T-helper 2 cell treated with Interferon-gamma antibody and Interleukin-4, amounts not matched to agents 5 μg/mL and 100 μg/mL, for 36 hours (primary cell): ENCODE data around the gene ARHGAP1.
A peak's percentile ranks its signal among the peaks of the same experiment; 100 is the strongest.

Experiments used
- DNase-seq: peaks from one replicate; pipeline ENCODE4 v3.0.0; 2021; ENCODE audit warnings: low spot score
- H3K27ac Mint-ChIP-seq: one replicate; pipeline ENCODE4 v1.8.0; 2021; ENCODE audit warnings: mild to moderate bottlenecking, mixed read lengths
- H3K27me3 Mint-ChIP-seq: one replicate; pipeline ENCODE4 v1.8.0; 2021; ENCODE audit warnings: low read depth, mixed read lengths
- H3K36me3 Mint-ChIP-seq: one replicate; pipeline ENCODE4 v1.8.0; 2021; ENCODE audit warnings: low read depth, mixed read lengths
- H3K4me1 Mint-ChIP-seq: one replicate; pipeline ENCODE4 v1.8.0; 2021; ENCODE audit warnings: low read depth, mixed read lengths
- H3K4me3 Mint-ChIP-seq: one replicate; pipeline ENCODE4 v1.8.0; 2022; ENCODE audit warnings: mild to moderate bottlenecking, moderate library complexity, mixed read lengths
- H3K9me3 Mint-ChIP-seq: one replicate; pipeline ENCODE4 v1.8.0; 2021; ENCODE audit warnings: mixed read lengths

ARHGAP1 gene

GRCh38 chr11:46694072-46694471, 6.3 kb downstream of the ARHGAP1 start:
- peaks cover 14% of the 10 kb centered on the region for H3K4me1 Mint-ChIP-seq
- H3K36me3 Mint-ChIP-seq: peaks cover 32% of the 10 kb centered on the region
- no peak overlapping the region for H3K4me3 Mint-ChIP-seq
- no peak overlapping the region for H3K27ac Mint-ChIP-seq
- no peaks in the 10 kb centered on the region for H3K9me3 Mint-ChIP-seq
- DNase-seq: no peak
- H3K27me3 Mint-ChIP-seq: no peaks in the 10 kb centered on the region

GRCh38 chr11:46693597-46694012, 6.8 kb downstream of the ARHGAP1 start:
- Mint-ChIP-seq H3K27ac (no peak overlapping the region), H3K27me3 (no peaks in the 10 kb centered on the region), H3K9me3 (no peaks in the 10 kb centered on the region), H3K4me1 (peaks cover 10% of the 10 kb centered on the region), H3K4me3 (no peak overlapping the region), H3K36me3 (peaks cover 32% of the 10 kb centered on the region)
- DNase-seq: no peak

- DNase-seq: no peak
- Mint-ChIP-seq H3K27me3 (no peaks in the 10 kb centered on the region), H3K36me3 (peaks cover 39% of the 10 kb centered on the region), H3K4me3 (no peak overlapping the region), H3K27ac (no peak overlapping the region), H3K9me3 (no peaks in the 10 kb centered on the region), H3K4me1 (peaks cover 3% of the 10 kb centered on the region)
Observed at GRCh38 chr11:46692450-46692849, 8.0 kb downstream of the ARHGAP1 start.

GRCh38 chr11:46690702-46691101, 9.7 kb downstream of the ARHGAP1 start:
- Mint-ChIP-seq H3K4me3 (no peak overlapping the region), H3K27me3 (no peaks in the 10 kb centered on the region), H3K27ac (no peak overlapping the region), H3K9me3 (no peaks in the 10 kb centered on the region), H3K4me1 (peaks cover 3% of the 10 kb centered on the region), H3K36me3 (peaks cover 41% of the 10 kb centered on the region)
- no peak for DNase-seq

GRCh38 chr11:46686886-46687795, 13.3 kb downstream of the ARHGAP1 start:
- DNase-seq: no peak
- no peaks in the 10 kb centered on the region for H3K9me3 Mint-ChIP-seq
- no peaks in the 10 kb centered on the region for H3K27me3 Mint-ChIP-seq
- H3K27ac Mint-ChIP-seq: peak overlapping the region; percentile 20
- H3K36me3 Mint-ChIP-seq: peaks cover 35% of the 10 kb centered on the region
- no peak overlapping the region for H3K4me3 Mint-ChIP-seq
- no peaks in the 10 kb centered on the region for H3K4me1 Mint-ChIP-seq

- H3K9me3 Mint-ChIP-seq: no peaks in the 10 kb centered on the region
- peaks cover 37% of the 10 kb centered on the region for H3K36me3 Mint-ChIP-seq
Observed at GRCh38 chr11:46684367-46684766, 16.1 kb downstream of the ARHGAP1 start.

GRCh38 chr11:46682773-46683752, 17.4 kb downstream of the ARHGAP1 start:
- Mint-ChIP-seq H3K27ac (no peak overlapping the region), H3K27me3 (no peaks in the 10 kb centered on the region), H3K36me3 (peaks cover 38% of the 10 kb centered on the region), H3K9me3 (no peaks in the 10 kb centered on the region), H3K4me3 (no peak overlapping the region), H3K4me1 (no peaks in the 10 kb centered on the region)
- DNase-seq: no peak

More at GRCh38 chr11:46684367-46684766, 16.1 kb downstream of the ARHGAP1 start:
- no peaks in the 10 kb centered on the region for H3K4me1 Mint-ChIP-seq
- no peak overlapping the region for H3K4me3 Mint-ChIP-seq
- DNase-seq: no peak
- H3K27ac Mint-ChIP-seq: no peak overlapping the region
- H3K27me3 Mint-ChIP-seq: no peaks in the 10 kb centered on the region

GRCh38 chr11:46681814-46682213, 18.6 kb downstream of the ARHGAP1 start:
- no peaks in the 10 kb centered on the region for H3K27me3 Mint-ChIP-seq
- H3K9me3 Mint-ChIP-seq: no peaks in the 10 kb centered on the region
- no peak for DNase-seq
- H3K4me1 Mint-ChIP-seq: peaks cover 3% of the 10 kb centered on the region
- H3K36me3 Mint-ChIP-seq: peaks cover 37% of the 10 kb centered on the region
- no peak overlapping the region for H3K27ac Mint-ChIP-seq
- H3K4me3 Mint-ChIP-seq: no peak overlapping the region

GRCh38 chr11:46680815-46681214, 19.6 kb downstream of the ARHGAP1 start:
- H3K36me3 Mint-ChIP-seq: peaks cover 39% of the 10 kb centered on the region
- no peaks in the 10 kb centered on the region for H3K9me3 Mint-ChIP-seq
- peaks cover 8% of the 10 kb centered on the region for H3K4me1 Mint-ChIP-seq
- H3K27me3 Mint-ChIP-seq: no peaks in the 10 kb centered on the region
- no peak for DNase-seq
- H3K27ac Mint-ChIP-seq: no peak overlapping the region
- no peak overlapping the region for H3K4me3 Mint-ChIP-seq

- no peak overlapping the region for H3K27ac Mint-ChIP-seq
- peaks cover 8% of the 10 kb centered on the region for H3K4me1 Mint-ChIP-seq
- no peak overlapping the region for H3K4me3 Mint-ChIP-seq
- peaks cover 39% of the 10 kb centered on the region for H3K36me3 Mint-ChIP-seq
- no peaks in the 10 kb centered on the region for H3K9me3 Mint-ChIP-seq
- DNase-seq: no peak
- H3K27me3 Mint-ChIP-seq: no peaks in the 10 kb centered on the region
Observed at GRCh38 chr11:46680164-46680760, 20.2 kb downstream of the ARHGAP1 start.

- H3K27me3 Mint-ChIP-seq: no peaks in the 10 kb centered on the region
- H3K9me3 Mint-ChIP-seq: no peaks in the 10 kb centered on the region
- no peak for DNase-seq
- H3K27ac Mint-ChIP-seq: no peak overlapping the region
- no peak overlapping the region for H3K4me3 Mint-ChIP-seq
- peaks cover 13% of the 10 kb centered on the region for H3K4me1 Mint-ChIP-seq
- H3K36me3 Mint-ChIP-seq: peaks cover 37% of the 10 kb centered on the region
Observed at GRCh38 chr11:46679241-46680163, 20.9 kb downstream of the ARHGAP1 start.

GRCh38 chr11:46678741-46679130, 21.7 kb downstream of the ARHGAP1 start:
- Mint-ChIP-seq H3K9me3 (no peaks in the 10 kb centered on the region), H3K27ac (no peak overlapping the region), H3K4me3 (no peak overlapping the region), H3K36me3 (peaks cover 37% of the 10 kb centered on the region), H3K4me1 (peaks cover 16% of the 10 kb centered on the region), H3K27me3 (no peaks in the 10 kb centered on the region)
- DNase-seq: no peak
